Gastroesophageal sphincter (tissue), 4 donors: ENCODE data around the gene SLC25A12. TPM values are rescaled to one million over a fixed set of nuclear protein-coding genes. Genes with fewer than 3 reads are reported as not detected.
"Not testable (repeated sequence)": the region's sequence is repeated elsewhere in the genome, so short reads cannot be mapped to it uniquely, and the experiment has no call there.

Experiments
- ATAC-seq: fragments of 150-250 bp; one replicate; pipeline ENCODE4 v1.9.1; 2016; ENCODE audit warnings: mild to moderate bottlenecking, moderate library complexity
- H3K27ac ChIP-seq, 4 donors: fragments of 200-600 bp; sonication (generic) in 3 of 4; 1 replicate in 3 of 4; 2 replicates in 1 of 4; pipeline ENCODE4 v1.5.1; 2016 to 2019
- H3K27me3 ChIP-seq: fragments of 200-600 bp; sonication (generic); one replicate; pipeline ENCODE4 v1.5.1; 2019
- H3K36me3 ChIP-seq, 2 donors: fragments of 200-600 bp; sonication (generic); one replicate each; pipeline ENCODE4 v1.5.1; 2019; ENCODE audit warnings: control low read depth in 1 of 2
- H3K4me1 ChIP-seq, 3 donors: fragments of 200-600 bp; sonication (generic); 1 replicate in 2 of 3; 2 replicates in 1 of 3; pipeline ENCODE4 v1.5.1; 2016 to 2019; ENCODE audit warnings: control low read depth in 2 of 3
- H3K4me3 ChIP-seq, 2 donors: fragments of 200-600 bp; sonication (generic); one replicate each; pipeline ENCODE4 v1.5.1; 2019; ENCODE audit warnings: mild to moderate bottlenecking in 1 of 2, moderate library complexity in 1 of 2
- H3K9me3 ChIP-seq, 3 donors: fragments of 200-600 bp; sonication (generic); one replicate each; pipeline ENCODE4 v1.5.1; 2017 to 2019; ENCODE audit warnings: control low read depth in 2 of 3
- CTCF ChIP-seq, 4 experiments: fragments of 200-600 bp in 2 of 4; fragments of 450-650 bp in 2 of 4; sonication (generic) in 1 of 4; IDR thresholded peaks; one replicate each; pipeline ENCODE4 v1.5.1; 2017 to 2019; ENCODE audit warnings: antibody characterized with exemption in 4 of 4, mild to moderate bottlenecking in 2 of 4, moderate library complexity in 2 of 4
- EP300 ChIP-seq: sonication (generic); formaldehyde crosslinking; IDR thresholded peaks from one replicate; pipeline ENCODE4 v1.6.1; 2017; ENCODE audit warnings: antibody characterized with exemption, mild to moderate bottlenecking
- POLR2A ChIP-seq, 2 donors: fragments of 450-650 bp; IDR thresholded peaks; one replicate each; pipeline ENCODE4 v1.6.1; 2017; ENCODE audit warnings: antibody characterized with exemption in 2 of 2, mild to moderate bottlenecking in 2 of 2, moderate library complexity in 1 of 2
- POLR2AphosphoS5 ChIP-seq: sonication (generic); formaldehyde crosslinking; IDR thresholded peaks from one replicate; pipeline ENCODE4 v1.6.1; 2017; ENCODE audit warnings: antibody characterized with exemption
- WGBS, 2 donors: methylation state at CpG; one replicate each; pipeline ENCODE4 v1.1.5; 2018; ENCODE audit warnings: low coverage in 1 of 2; 5-methylcytosine and 5-hydroxymethylcytosine counted together
- total RNA-seq, 4 donors: library from RNA; depleted of rRNA; stranded (reverse); fragments of >200 nt; gene quantifications; one replicate each; pipeline ENCODE4 v1.1.0, GENCODE V29; 2016

The SLC25A12 gene
- total RNA-seq, 4 donors from 2014 or later: 54.9 to 82.7 (median 70.5) TPM

GRCh38 chr2:171763602-171764001, 130.4 kb downstream of the SLC25A12 start:
- Histone ChIP-seq H3K4me3 (no peak overlapping the region), H3K27me3 (no peaks in the 10 kb centered on the region), H3K36me3 (peaks cover 0 to 56% of the 10 kb centered on the region in 2 donors), H3K4me1 (no peaks in the 10 kb centered on the region), H3K27ac (no peak overlapping the region), H3K9me3 (no peaks in the 10 kb centered on the region)
- no peak for ATAC-seq
- TF ChIP-seq POLR2AphosphoS5: no peak
- TF ChIP-seq CTCF (IDR thresholded peaks at IDR 0.05): no peak
- no peak for TF ChIP-seq EP300
- no peak for TF ChIP-seq POLR2A (IDR thresholded peaks at IDR 0.05)
- WGBS, 2 donors: 90 to 100% methylated on average over 3 of the region's 3 CpGs

GRCh38 chr2:171762879-171763573, 131.0 kb downstream of the SLC25A12 start:
- WGBS, 2 donors: 74 to 100% methylated on average over 2 of the region's 2 CpGs
- H3K4me1 ChIP-seq: no peaks in the 10 kb centered on the region
- no peak overlapping the region for H3K27ac ChIP-seq
- peaks cover 0 to 53% of the 10 kb centered on the region in 2 donors for H3K36me3 ChIP-seq
- no peak overlapping the region for H3K4me3 ChIP-seq
- H3K27me3 ChIP-seq: no peaks in the 10 kb centered on the region
- TF ChIP-seq CTCF (IDR thresholded peaks at IDR 0.05): no peak
- no peak for TF ChIP-seq POLR2AphosphoS5
- no peak for TF ChIP-seq POLR2A (IDR thresholded peaks at IDR 0.05)
- TF ChIP-seq EP300: no peak
- H3K9me3 ChIP-seq: no peaks in the 10 kb centered on the region
- ATAC-seq: no peak

- H3K9me3 ChIP-seq, H3K27me3 ChIP-seq, ATAC-seq, H3K4me1 ChIP-seq, H3K27ac ChIP-seq, H3K4me3 ChIP-seq: not testable (repeated sequence)
- peaks cover 0 to 49% of the 10 kb centered on the region in 2 donors for H3K36me3 ChIP-seq
- WGBS, 2 donors: no CpG with 5 or more reads among the region's 4 CpGs
Measured at GRCh38 chr2:171761176-171761575, 132.9 kb downstream of the SLC25A12 start.

GRCh38 chr2:171758762-171759161, 135.3 kb downstream of the SLC25A12 start:
- 90 to 94% methylated on average over 1 of the region's 1 CpG for WGBS, 2 donors
- not testable (repeated sequence) for ATAC-seq, H3K9me3 ChIP-seq, H3K4me3 ChIP-seq, H3K27me3 ChIP-seq, H3K27ac ChIP-seq, H3K4me1 ChIP-seq
- peaks cover 0 to 72% of the 10 kb centered on the region in 2 donors for H3K36me3 ChIP-seq

- ATAC-seq: no peak
- TF ChIP-seq EP300 (no peak), POLR2A (IDR thresholded peaks at IDR 0.05) (no peak), CTCF (IDR thresholded peaks at IDR 0.05) (no peak), POLR2AphosphoS5 (no peak)
- 91 to 100% methylated on average over 1 of the region's 1 CpG for WGBS, 2 donors
Measured at GRCh38 chr2:171754254-171754939, 139.6 kb downstream of the SLC25A12 start.

GRCh38 chr2:171747371-171747770, 146.7 kb downstream of the SLC25A12 start:
- 82 to 83% methylated on average over 2 to 3 of the region's 3 CpGs for WGBS, 2 donors
- Histone ChIP-seq H3K36me3 (peaks cover 0 to 95% of the 10 kb centered on the region in 2 donors), H3K4me3 (no peak overlapping the region), H3K27me3 (no peaks in the 10 kb centered on the region), H3K4me1 (no peaks in the 10 kb centered on the region), H3K27ac (no peak overlapping the region), H3K9me3 (no peaks in the 10 kb centered on the region)
- TF ChIP-seq EP300 (no peak), POLR2A (IDR thresholded peaks at IDR 0.05) (no peak), CTCF (IDR thresholded peaks at IDR 0.05) (no peak), POLR2AphosphoS5 (no peak)
- ATAC-seq: no peak

More at GRCh38 chr2:171754254-171754939, 139.6 kb downstream of the SLC25A12 start:
- H3K27me3 ChIP-seq: no peaks in the 10 kb centered on the region
- H3K27ac ChIP-seq: no peak overlapping the region
- H3K9me3 ChIP-seq: peaks cover 0 to 7% (median 0%) of the 10 kb centered on the region in 3 donors
- peaks cover 0 to 78% of the 10 kb centered on the region in 2 donors for H3K36me3 ChIP-seq
- no peak overlapping the region for H3K4me3 ChIP-seq
- no peaks in the 10 kb centered on the region for H3K4me1 ChIP-seq
